ENCODE measurements around the gene EEF2K. TPM values are rescaled to one million over a fixed set of nuclear protein-coding genes. Genes with fewer than 3 reads are reported as not detected.

Gene EEF2K
- total RNA-seq, 1 donor from 2014 or later, result 19.3 TPM

DNA sequence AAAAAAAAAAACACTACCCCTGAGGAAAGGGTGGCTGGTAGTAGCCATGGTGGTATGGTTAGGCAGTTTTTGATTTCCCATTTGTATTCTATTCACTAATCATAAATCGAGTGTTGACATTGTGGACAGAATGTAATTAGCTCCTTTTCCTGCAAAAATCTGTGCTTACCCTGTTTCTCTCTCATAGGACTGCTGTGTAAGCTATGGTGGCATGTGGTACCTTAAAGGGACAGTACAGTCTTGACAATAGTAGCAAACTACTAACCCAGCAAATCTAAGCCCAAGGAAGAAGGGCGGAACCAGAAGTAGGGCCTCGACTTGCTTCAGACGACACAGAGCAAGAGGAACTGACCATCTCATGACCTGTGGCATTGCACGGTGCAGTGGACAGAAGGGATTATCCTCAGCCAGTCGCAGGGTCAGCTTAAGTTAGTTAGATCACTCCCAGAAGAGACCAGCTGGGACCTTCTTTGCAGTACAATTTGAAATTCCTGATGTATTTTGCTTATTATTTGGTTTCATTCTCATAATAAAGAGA lies 127.4 kb downstream of the EEF2K start:
- no peak for DNase-seq (ENCODE audit: low spot score)
- no peaks in the 10 kb centered on the region for H3K9me3 Mint-ChIP-seq (ENCODE audit: unreplicated experiment)
- no peak overlapping the region for H3K4me3 Mint-ChIP-seq (ENCODE audit: unreplicated experiment)
- peaks cover 34% of the 10 kb centered on the region for H3K36me3 Mint-ChIP-seq (ENCODE audit: low read depth, unreplicated experiment)
- no peaks in the 10 kb centered on the region for H3K27me3 Mint-ChIP-seq (ENCODE audit: unreplicated experiment)
- H3K4me1 Mint-ChIP-seq (ENCODE audit: unreplicated experiment), result no peaks in the 10 kb centered on the region
- TF ChIP-seq, protein P1, sequence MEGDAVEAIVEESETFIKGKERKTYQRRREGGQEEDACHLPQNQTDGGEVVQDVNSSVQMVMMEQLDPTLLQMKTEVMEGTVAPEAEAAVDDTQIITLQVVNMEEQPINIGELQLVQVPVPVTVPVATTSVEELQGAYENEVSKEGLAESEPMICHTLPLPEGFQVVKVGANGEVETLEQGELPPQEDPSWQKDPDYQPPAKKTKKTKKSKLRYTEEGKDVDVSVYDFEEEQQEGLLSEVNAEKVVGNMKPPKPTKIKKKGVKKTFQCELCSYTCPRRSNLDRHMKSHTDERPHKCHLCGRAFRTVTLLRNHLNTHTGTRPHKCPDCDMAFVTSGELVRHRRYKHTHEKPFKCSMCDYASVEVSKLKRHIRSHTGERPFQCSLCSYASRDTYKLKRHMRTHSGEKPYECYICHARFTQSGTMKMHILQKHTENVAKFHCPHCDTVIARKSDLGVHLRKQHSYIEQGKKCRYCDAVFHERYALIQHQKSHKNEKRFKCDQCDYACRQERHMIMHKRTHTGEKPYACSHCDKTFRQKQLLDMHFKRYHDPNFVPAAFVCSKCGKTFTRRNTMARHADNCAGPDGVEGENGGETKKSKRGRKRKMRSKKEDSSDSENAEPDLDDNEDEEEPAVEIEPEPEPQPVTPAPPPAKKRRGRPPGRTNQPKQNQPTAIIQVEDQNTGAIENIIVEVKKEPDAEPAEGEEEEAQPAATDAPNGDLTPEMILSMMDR (IDR thresholded peaks at IDR 0.05; ENCODE audit: unreplicated experiment), result no peak
- H3K27ac Mint-ChIP-seq (ENCODE audit: unreplicated experiment), result no peak overlapping the region

DNA sequence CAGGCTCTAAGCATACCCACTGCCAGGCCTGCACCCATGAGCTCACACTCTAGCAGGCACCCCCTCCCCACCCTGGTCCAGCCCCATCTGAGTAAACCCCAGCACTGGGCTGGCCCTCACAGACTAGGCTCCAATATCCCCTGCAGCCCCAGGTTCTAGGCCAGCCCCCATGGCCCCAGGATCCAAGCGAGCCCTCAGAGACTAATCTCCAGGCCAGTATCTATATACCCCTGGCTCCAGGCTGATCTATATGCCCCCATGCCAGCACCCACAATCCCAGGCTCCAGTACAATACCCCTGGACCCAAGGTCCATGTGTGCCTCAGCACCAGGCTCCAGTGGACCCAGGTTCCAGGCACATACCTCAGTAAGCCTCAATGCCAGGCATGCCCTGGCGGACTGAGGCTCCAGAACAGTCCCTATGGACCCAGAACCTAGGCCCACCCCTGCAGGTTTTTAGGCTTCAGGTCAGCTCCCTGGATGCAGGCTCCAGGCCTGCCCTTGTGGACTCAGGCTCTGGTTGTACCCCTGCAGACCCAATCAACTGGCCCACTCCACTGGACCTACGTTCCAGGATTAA lies 129.7 kb downstream of the EEF2K start:
- no peak overlapping the region for H3K4me3 Mint-ChIP-seq (ENCODE audit: unreplicated experiment)

DNA sequence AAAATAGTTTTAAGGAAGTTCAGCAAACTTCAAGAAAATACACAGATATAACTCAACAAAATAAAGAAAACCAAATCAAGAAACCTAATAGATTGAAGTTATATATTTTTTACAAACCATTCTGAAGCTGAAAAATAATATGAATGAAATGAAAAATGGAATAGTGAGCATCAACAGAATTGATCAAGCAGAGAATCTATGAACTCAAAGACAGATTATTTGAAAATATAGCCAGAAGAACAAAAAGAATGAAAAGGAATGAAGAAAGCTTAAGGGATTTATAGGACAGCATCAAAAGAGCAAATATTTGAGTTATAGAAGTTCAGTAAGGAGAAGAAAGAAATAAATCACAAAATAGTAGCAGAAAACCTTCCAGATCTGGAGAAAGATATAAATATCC lies 130.5 kb downstream of the EEF2K start:
- Mint-ChIP-seq H3K9me3 (ENCODE audit: unreplicated experiment) (no peaks in the 10 kb centered on the region), H3K36me3 (ENCODE audit: low read depth, unreplicated experiment) (peaks cover 36% of the 10 kb centered on the region), H3K4me1 (ENCODE audit: unreplicated experiment) (no peaks in the 10 kb centered on the region), H3K27me3 (ENCODE audit: unreplicated experiment) (no peaks in the 10 kb centered on the region), H3K4me3 (ENCODE audit: unreplicated experiment) (no peak overlapping the region), H3K27ac (ENCODE audit: unreplicated experiment) (no peak overlapping the region)
- no peak for DNase-seq (ENCODE audit: low spot score)
- TF ChIP-seq, protein P1 (IDR thresholded peaks at IDR 0.05; ENCODE audit: unreplicated experiment), result no peak

More for the DNA sequence above, 129.7 kb downstream of the EEF2K start:
- no peak for DNase-seq (ENCODE audit: low spot score)
- TF ChIP-seq, protein P1 (IDR thresholded peaks at IDR 0.05; ENCODE audit: unreplicated experiment), result no peak
- Mint-ChIP-seq H3K27ac (ENCODE audit: unreplicated experiment) (no peak overlapping the region), H3K4me1 (ENCODE audit: unreplicated experiment) (no peaks in the 10 kb centered on the region), H3K27me3 (ENCODE audit: unreplicated experiment) (no peaks in the 10 kb centered on the region), H3K36me3 (ENCODE audit: low read depth, unreplicated experiment) (peaks cover 36% of the 10 kb centered on the region), H3K9me3 (ENCODE audit: unreplicated experiment) (no peaks in the 10 kb centered on the region)

GRCh38 chr16:22337045-22337444 lies 131.0 kb downstream of the EEF2K start:
- TF ChIP-seq, protein P1 (IDR thresholded peaks at IDR 0.05; ENCODE audit: unreplicated experiment), result no peak
- no peak for DNase-seq (ENCODE audit: low spot score)
- Mint-ChIP-seq H3K4me1 (ENCODE audit: unreplicated experiment) (no peaks in the 10 kb centered on the region), H3K27ac (ENCODE audit: unreplicated experiment) (no peak overlapping the region), H3K27me3 (ENCODE audit: unreplicated experiment) (no peaks in the 10 kb centered on the region), H3K9me3 (ENCODE audit: unreplicated experiment) (no peaks in the 10 kb centered on the region), H3K36me3 (ENCODE audit: low read depth, unreplicated experiment) (peaks cover 36% of the 10 kb centered on the region), H3K4me3 (ENCODE audit: unreplicated experiment) (no peak overlapping the region)

DNA sequence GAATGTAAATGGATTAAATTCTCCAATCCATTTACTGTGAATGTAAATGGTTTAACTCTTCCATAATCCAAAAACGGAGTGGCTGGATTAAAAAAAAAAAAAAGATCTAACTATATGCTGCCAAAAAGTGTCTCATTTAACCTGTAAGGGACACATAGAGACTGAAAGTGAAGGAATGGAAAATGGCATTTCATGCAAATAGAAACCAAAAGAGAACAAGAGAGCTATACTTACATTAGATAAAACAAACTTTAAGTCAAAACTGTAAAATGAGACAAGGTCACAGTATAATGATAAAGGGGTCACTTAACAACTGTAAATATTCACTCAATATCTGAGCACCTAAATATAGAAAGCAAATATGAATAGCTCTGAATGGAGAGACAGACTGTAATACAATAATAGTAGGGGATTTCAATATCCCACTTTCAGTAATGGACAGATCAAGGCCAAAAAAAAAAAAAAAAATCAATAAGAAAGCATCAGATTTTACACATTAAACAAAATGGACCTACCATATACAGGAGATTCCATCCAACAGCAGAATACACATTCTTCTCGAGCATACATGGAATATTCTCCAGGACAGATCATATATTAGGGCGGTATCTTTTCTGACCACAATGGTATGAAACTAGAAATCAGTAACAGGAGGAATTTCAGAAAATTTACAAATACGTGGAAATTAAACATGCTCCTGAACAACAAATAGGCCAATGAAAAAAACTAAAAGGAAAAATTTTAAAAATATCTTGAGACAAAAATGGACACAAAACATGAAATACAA lies 132.0 kb downstream of the EEF2K start:
- H3K9me3 Mint-ChIP-seq (ENCODE audit: unreplicated experiment), result no peaks in the 10 kb centered on the region
- no peak for DNase-seq (ENCODE audit: low spot score)
- H3K27ac Mint-ChIP-seq (ENCODE audit: unreplicated experiment), result no peak overlapping the region
- no peak overlapping the region for H3K4me3 Mint-ChIP-seq (ENCODE audit: unreplicated experiment)
- TF ChIP-seq, protein P1 (IDR thresholded peaks at IDR 0.05; ENCODE audit: unreplicated experiment), result no peak
- peaks cover 31% of the 10 kb centered on the region for H3K36me3 Mint-ChIP-seq (ENCODE audit: low read depth, unreplicated experiment)
- H3K27me3 Mint-ChIP-seq (ENCODE audit: unreplicated experiment), result no peaks in the 10 kb centered on the region
- H3K4me1 Mint-ChIP-seq (ENCODE audit: unreplicated experiment), result no peaks in the 10 kb centered on the region

All from endothelial cell (in vitro differentiated cells).